ENCODE measurements around the gene ZNF524.

DNA sequence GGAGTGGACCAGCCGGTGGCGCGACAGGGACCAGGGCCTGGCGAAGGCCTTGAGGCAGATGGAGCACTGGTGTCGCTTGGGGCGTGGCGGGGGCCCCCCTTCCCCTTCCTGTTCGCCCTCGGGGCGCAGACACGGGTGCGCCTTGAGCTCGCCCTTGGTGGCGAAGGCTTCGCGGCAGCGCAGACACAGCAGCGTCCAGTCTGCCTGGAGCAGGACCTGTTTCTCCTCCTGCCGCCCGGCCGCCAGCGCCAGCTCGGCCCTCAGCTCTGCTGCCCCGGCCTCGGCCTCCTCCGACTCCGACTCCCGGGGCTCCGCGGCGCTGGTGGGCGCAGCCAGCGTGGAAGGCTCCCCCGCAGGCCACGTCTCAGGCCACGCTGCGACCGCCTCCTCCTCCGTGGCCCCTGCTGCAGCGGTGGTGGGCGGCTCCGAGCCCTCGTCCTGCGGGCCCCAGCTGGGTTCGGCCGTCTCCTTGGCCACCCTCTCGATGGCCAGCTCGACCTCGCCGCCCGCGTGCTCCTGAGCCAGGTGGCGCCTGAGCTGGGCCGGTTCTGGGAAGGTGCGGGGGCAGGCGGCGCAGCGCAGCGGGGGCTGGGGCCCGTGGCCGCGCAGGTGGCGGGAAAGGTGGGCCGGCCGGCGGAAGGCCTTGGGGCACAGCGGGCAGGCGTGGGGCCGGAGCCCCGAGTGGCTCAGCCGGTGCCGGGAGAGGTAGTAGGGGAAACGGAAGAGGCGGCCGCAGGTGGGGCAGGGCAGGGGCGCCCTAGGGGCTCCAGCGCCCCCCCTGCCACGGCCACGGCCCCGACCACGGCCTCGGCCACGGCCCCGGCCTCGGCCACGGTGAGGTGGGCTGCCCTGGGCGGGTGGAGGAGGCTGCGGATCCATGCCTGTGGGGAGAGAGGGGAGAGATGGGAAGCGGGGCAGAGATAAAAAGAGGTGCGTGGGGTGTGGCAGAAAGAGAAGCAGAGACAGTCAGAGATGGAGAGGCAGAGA is 21.0 kb upstream of the ZNF524 start:
- TF ChIP-seq, protein P1, sequence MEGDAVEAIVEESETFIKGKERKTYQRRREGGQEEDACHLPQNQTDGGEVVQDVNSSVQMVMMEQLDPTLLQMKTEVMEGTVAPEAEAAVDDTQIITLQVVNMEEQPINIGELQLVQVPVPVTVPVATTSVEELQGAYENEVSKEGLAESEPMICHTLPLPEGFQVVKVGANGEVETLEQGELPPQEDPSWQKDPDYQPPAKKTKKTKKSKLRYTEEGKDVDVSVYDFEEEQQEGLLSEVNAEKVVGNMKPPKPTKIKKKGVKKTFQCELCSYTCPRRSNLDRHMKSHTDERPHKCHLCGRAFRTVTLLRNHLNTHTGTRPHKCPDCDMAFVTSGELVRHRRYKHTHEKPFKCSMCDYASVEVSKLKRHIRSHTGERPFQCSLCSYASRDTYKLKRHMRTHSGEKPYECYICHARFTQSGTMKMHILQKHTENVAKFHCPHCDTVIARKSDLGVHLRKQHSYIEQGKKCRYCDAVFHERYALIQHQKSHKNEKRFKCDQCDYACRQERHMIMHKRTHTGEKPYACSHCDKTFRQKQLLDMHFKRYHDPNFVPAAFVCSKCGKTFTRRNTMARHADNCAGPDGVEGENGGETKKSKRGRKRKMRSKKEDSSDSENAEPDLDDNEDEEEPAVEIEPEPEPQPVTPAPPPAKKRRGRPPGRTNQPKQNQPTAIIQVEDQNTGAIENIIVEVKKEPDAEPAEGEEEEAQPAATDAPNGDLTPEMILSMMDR (IDR thresholded peaks at IDR 0.05): no peak
- no peak for TF ChIP-seq POLR2A (IDR thresholded peaks at IDR 0.05)

All from body of pancreas (tissue), 4 donors.